Right lung (tissue), 5 donors: ENCODE results near the gene SPSB4. TPM values are rescaled to one million over a fixed set of nuclear protein-coding genes. Genes with fewer than 3 reads are reported as not detected.

Experiments used
- DNase-seq, 2 donors: peaks; one replicate each; pipeline ENCODE4 v3.0.0-alpha.2; 2013
- polyA plus RNA-seq, 5 donors: library from polyadenylated mRNA; unstranded; fragments of 120-200 nt; gene quantifications; one replicate each; pipeline versions ENCODE4 v1.2.1 to v1.2.3, GENCODE V29; 2013; ENCODE audit warnings: inconsistent platforms in 1 of 5, low replicate concordance in 1 of 5; ENCODE audit not compliant: insufficient read length in 5 of 5, insufficient read depth in 1 of 5

SPSB4 gene
- polyA plus RNA-seq, 5 donors: 5.5 to 9.2 (median 6.8) TPM

DNA sequence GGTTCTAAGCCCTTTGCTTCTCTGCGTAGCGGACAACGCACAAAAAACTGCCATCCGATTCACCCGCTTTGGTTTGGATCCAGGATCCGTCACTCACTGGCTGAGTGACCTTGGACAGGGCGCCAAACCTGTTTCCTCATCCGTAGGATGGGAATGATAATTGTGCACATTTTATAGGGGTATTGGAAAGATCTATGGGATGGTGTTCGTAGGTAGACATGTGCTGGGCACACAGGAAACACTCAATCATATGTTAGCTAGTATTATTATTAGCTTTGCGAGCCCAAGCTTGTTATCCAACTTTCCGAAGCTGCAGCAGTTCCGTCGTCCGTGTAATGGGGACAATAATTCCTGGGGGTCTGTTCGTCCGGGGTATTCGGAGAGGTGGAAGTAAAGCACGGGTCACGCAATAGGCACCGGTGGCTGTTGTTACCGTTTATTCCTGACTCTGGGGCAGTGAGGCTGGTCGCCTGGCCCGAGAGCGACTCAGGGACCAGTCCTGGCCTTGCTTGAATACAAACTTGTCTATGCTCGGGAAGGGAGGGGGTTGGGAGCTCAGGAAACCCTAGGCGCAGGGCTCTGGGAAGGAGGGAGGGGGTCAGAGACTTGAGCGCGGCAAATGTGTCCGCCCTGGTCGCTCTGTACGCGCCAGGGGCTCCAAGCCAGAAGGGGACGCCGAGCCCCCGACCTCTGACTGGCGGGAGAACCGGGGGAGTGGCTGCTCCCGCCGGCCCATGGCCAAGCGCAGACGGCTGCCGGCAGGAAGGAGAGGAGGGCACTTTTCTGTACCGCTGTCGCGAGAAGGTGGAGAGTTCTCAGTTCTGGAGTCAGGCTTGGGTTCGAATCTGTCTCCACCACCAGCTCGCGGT is 1.3 kb downstream of the SPSB4 start:
- peak; percentile 78 to 82 for DNase-seq

DNA sequence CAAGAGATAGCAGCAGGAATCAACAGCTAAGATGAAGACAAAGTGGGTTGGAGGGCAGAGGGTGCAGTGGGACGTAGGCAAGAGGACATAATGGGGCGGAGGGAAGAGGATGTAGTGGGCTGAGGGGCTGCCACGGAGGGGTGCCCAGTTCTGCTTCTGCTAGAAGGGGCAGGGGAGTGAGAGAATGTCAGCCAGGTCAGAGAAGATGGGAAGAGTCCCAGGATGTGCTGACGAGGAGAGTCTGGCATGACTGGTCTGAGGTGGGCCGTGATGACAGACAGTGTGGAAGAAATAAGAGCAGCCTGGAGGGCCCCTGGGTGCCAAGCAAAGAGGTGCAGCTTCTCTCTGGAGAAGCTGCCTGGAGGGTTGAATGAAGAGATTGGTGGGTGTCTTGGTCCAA is 4.0 kb downstream of the SPSB4 start:
- DNase-seq: no peak

DNA sequence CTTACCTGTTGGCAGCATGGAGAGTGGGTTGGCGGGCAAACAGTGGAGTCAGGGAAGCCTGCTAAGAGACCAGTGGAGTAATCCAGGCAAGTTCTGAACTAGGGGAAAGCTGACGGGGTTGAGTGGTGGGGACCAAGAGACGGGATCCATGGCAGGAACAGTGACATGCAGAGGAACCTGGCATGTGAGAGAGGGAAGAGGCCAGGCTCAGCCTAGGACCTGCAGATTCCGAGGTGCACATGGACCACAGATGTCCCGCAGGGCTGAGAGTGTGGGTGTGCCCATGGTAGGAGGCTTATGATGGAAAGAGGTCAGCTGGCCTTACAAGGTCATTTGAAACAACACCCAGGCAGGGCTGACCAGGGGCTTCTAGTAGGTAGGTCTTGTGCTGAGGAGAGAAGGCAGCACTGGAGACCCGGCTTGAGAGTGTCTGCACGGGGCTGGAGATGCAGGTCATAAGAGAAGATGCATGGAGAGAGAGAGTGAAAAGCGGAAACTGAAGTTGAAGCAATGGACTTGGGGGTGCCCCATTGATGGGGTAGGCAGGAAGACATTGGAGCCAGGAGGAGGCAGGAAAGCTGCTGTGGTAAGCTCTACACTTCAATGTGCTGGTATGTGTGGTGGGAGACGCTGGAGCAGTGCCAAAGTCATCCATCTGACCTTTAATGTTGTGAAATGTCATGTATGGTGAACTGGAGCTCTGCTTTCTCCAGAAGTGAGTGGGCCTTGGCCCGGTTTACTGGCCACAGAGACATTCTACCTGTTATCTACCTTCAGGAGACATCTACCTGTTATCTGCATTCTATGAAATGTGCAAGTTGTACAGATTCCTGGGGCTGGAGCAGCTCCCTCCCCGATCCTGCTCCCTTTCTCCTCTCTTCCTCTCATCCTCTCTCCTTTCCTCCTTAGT is 4.6 kb downstream of the SPSB4 start:
- no peak for DNase-seq

DNA sequence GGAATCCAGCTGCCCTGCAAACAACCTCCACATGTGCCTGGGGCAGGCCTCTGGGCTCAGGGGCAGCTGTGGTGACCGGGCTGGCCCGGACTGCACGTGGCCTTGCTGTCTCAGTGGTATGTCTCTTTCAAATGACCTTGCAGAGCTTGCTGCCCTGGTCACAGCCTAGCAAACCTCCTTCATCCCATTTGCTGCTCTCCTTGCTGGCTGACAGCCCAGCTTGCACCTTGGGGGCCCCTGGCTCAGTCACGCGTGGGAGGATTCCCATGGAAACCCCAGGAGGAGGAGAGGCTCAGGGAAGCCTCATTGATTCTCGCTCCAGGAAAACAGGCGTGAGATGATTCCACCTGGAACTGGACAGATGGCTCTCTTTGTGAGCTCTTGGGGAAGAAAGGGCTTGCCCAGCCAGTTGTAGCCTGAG is 5.6 kb downstream of the SPSB4 start:
- no peak for DNase-seq

DNA sequence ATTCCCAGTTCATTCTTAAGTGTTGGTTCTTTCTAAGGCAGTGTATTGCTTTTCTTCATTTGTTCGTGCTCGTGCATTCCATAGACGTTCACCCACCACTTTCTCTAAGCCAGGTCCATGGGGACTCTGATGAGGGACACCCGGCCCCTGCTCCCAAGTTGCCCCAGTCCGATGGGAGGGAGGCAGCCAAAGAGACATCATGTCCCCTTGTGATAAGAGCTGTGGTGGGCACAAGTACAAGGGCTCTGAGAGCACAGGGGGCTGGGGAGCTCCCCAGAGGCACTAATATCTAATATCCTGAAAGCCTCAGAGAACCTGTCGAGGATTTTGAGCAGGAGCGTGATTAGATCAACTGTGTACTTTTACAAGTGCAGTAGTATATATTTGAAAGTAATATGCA is 6.3 kb downstream of the SPSB4 start:
- no peak for DNase-seq

DNA sequence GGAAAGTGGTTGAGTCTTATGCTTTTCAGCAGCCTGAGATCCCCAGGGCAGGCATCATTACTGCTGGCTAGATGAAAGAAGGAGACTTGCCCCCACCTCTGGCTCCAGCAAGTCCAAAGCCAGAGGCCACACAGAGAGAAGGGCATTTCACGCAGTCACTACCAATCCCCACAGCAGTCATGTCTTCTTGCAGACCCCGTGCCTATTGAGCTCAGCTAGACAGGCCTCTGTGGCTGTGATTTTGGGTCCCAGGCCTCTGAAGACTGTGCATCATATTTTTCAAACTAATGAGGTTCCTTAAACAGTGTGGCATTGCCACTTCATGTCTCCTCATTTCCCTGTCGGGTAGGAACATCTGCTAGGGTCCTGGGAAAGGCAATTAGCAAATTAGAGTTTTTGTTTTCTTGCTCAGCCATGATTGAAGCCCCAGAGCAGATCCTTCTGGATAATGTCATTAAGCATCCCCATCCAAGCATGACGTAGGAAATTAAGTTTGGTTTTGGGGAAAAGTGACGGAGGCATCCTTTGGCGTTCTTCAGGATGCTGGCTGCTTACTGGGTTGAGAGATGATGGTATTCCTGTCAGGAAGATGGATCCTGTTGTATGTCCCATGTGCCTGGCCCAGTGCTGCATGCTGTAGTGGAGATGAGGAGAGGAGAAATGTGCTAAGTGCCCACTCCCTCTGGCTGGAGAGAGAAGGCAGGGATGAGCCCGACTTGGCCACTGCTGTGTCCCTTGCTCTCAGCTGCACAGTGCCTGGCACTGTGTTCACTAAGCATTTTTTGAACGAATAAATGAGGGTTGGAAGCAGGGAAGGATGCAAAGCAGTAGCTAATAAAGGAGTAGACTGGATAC is 7.0 kb downstream of the SPSB4 start:
- no peak for DNase-seq

DNA sequence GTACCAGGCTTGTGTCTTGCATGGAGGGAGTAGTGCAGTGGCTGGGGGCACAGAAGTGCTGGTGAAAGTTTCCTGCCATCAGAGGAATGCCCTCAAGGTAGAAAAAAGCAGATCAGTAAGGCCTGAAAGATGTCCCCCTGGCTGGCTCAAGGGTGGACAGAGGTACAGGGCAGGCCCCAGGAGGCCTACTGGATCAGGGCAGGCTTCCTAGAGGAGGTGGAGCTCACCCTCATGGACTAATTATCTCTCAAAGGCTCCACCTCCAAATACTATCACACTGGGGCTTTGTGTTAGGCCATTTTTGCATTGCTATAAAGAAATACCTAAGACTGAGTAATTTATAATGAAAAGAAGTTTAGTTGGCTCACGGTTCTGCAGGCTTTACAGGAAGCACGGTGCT is 7.8 kb downstream of the SPSB4 start:
- DNase-seq: no peak

DNA sequence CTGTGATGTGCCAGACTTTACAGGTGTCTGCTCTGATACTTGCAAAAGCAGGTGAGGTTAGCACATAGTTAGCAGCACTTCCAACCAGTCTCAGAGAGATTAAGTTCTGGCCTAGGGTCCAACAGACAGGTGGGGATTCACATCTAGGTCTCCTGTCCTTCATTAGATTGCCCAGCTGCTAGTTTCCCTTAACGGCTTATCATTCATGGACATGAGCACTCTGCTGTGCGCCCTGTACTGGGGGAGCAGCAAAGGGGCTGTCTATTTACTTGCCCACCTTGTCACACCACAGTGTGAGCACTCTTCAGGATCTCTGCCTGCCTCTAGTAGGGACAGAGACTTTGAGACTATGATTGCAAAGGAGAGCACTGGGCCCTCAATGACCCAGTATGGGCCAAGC is 8.7 kb downstream of the SPSB4 start:
- no peak for DNase-seq

DNA sequence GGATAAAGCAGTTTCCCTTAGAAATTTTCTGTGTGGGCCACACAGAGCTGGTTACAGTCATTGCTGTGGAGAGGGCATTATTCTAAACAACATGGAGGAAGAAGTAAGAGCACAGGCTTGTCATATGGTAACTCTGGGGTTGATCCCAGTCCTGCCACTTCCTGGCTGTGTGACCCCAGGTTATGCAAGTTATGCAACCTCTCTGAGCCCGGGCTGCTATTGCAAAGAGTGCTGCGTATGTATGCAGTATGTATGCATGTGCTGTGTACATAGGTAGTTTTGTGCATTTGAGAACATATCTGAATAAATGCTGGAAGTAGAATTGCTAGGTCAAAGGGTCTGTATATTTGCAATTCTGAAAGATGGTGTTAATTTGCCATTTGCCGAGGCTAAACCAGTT is 9.2 kb downstream of the SPSB4 start:
- no peak for DNase-seq

DNA sequence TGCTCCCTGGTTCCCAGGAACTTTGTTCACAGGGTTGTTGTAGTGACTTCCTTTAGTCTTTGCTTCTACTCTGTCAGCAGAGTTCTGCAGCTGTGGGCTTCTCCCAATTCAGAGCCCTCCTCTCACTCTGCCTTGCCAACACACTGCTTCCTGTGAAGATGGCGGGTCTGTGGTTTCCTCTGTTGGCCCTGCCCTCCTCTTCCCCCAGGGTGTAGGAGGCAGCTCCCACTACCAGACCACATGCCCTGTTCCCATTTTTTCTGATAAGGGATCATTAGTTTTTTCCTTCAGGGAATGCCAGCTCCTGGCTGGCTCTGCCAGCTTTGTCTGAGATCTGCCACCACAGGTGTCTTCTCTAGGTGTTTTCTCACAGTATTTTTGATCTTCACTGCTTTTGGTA is 12.7 kb downstream of the SPSB4 start:
- DNase-seq: no peak

DNA sequence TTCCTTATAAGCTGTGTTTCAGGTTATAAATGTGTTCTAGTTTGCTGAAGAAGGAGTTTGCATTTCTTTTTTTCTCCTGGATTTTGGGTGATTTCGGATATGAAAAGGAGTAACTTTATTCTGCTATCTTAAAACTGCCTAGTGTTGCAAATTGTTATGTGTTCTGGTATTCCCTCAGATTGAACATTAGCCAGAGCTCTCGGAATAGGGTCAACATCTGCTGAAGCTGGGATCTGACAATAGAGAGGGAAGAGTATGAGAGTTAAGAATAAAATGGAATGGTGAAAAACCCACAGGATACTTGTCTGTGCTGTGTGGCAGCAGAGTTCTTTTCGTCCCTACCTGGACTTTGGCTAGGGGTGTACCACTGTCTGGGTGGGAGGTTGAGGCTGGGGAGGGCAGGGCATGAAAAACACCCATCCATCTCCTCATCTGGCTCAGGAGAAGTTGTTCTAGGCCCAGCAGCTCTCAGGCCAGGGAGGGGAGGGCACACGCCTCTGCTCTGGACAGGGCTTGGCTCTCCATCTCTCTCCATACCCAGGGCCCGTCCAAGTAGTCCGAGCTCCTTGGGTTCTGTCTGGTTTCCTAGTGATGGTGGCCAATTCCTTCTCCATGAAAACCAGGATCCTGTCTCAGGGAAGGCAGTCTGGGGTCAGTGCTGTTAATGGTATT is 13.2 kb downstream of the SPSB4 start:
- DNase-seq: no peak

DNA sequence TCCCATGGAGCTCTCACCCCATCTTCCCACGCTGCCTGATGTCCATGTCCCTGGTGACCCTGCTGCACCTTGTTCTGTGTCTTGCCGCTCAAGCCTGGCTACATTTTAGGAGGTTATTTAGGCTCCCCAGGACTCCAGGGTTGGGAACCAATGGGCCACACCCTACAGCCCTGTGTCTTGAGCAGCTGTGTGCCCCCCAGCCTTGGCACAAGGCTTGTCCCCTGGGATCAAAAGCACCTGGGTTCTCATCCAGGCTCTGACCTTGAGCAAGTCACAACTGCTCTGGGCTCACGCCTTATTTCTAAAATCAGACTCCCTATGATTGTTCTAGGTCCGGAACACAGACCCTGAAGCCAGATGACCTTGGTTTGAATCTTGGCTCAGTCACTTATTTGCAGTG is 14.1 kb downstream of the SPSB4 start:
- no peak for DNase-seq

DNA sequence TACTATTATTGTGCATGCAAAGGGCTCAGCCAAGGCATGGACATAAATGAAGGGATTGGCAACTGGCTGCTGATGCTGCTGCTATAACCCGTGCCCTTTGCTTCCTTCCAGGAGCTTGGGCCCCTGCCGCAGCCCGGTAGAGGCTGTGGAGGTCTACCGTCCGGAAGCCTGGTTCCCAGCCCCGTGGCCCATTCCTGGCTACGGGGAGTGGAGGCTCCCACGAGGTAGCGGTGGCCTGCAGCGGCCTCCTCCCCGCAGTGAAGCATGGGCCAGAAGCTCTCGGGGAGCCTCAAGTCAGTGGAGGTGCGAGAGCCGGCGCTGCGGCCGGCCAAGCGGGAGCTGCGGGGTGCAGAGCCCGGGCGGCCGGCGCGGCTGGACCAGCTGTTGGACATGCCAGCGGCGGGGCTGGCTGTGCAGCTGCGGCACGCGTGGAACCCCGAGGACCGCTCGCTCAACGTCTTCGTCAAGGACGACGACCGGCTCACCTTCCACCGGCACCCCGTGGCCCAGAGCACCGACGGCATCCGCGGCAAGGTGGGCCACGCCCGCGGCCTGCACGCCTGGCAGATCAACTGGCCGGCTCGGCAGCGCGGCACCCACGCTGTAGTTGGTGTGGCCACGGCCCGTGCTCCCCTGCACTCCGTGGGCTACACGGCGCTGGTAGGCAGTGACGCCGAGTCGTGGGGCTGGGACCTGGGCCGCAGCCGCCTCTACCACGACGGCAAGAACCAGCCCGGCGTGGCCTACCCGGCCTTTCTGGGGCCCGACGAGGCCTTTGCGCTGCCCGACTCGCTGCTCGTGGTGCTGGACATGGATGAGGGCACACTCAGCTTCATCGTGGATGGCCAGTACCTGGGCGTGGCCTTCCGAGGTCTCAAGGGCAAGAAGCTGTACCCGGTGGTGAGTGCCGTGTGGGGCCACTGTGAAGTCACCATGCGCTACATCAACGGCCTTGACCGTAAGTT is 15.0 kb downstream of the SPSB4 start:
- no peak for DNase-seq

DNA sequence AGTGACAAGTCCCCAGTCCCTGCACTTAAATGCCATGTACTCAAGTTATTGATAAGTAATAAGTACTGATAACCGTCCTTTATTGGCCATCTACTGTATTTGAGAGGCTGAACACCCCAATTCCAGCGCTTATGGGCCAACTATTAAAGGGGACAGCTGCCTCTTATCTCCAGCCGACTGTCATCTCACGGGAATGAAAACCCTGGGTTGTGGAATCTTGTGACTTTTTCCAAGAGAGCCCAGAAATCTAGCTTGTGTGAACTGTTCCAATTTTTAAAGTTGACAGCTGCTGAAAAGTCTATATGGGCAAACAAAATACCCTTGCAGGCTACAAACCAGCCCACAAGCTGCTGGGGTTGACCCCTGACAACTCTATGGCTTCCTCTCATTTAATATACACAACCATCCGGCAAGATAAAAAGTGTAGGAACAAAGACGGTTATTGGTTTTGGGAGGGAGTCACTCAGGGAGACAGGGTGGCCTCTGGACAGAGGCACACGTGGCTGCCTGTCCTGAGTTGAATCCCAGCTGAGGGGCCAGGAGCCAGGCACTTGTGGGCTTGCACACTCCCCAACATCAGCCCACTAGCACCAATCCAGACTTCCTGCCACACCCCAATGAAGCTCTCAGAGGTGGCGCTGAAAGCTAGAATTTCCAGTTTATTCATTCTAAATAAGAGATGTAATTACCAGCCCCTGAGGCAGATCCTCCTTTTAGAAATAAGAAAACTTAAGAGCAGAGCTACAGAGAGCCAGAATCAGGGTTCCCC is 16.2 kb downstream of the SPSB4 start:
- DNase-seq: peak; percentile 61 to 66

DNA sequence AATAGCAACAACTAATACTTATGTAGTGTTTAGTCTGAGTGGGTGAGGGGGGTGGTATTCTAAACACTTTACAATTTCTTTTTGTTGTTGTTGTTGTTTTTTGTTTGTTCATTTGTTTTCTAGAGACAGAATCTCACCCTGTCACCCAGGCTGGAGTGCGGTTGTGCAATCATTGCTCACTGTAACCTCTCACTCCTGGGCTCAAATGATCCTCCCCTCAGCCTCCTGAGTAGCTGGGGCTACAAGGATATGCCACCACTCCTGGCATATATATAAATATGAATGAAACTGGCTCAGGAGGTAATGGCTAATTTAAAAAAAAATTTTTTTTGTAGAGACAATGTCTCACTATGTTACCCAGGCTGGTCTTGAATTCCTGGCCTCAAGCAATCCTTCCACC is 19.1 kb downstream of the SPSB4 start:
- DNase-seq: no peak

DNA sequence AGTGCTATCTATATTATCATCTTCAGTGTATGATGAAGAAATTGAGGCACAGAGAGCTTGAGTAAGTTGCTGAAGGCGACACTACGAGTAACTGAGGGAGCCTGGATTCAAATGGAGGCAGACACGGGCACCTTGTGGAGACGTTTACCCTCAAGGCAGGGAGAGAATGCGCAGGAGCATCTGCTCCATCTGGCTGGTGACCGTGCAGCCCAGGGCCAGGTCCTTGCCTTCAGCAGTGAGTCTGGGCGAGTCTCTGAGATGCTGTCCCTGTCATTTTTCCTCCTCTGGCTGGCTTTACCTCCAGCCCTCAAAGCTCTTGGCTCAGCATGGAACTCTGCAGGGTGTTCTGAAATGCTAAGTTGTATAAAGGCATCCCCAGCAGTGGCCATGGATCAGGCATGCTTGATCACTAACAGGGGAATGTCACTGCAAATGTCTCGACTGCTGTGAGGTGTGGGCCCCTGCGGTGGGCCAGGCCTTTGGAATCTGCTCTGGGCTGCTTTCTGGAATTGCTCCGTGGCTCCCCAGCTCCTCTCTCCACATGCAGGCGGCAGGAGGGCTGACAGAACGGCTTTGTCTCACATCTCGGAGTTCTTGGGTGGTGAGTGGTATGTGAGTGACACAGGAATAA is 19.7 kb downstream of the SPSB4 start:
- DNase-seq: no peak

DNA sequence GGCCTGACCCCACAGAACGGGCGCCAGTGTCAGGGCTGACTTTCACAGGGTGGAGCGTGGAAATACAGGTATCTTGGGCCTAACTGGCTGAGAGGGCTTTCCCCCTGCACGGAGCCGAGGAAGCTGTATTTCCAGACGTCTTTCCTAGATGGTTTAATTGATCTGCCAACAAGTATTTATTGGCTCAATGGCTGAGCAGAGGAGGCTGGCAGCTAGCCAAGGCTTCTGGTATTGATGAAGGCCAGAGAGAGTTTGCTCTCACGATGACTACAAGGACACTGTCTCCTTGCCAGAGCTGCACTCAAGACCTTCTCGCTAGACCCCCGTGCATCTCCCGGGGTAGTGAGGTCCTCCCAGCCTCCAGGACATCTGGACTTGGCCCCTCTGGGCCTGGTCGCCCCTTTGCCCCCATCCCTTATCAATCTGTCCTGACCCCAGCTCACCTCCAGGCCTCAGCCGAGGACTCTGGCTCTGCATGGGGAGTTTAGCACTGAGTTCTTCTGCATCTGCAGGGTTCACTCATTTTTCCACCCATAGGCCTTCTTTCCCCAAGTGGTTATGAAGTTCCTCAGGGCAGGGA is 20.6 kb downstream of the SPSB4 start:
- no peak for DNase-seq

DNA sequence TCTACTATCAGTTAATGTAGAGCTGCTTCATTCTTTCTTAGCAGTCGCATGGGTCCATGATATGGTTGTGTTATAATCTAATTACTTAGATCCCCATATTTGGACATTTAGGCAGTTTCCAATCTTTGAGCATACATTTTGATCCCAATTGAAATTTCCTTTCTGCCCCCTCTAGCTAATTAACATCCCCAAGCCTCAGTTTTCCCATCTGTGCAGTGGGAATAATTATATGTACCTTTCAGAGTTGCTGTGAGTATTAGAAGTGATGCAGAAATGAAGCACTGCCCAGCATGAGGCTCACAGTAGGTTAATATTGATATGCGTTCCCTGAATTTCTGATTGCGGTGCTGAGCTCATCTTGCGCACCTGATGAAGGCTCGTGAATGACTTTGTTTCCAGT is 21.8 kb downstream of the SPSB4 start:
- DNase-seq: no peak
